HG02870 (cell line): ENCODE measurements around the gene DYSF.

Experiments
- ATAC-seq: cut with Tn5 transposase; IDR thresholded peaks from one replicate; pipeline ENCODE4 v1.9.1; 2021; ENCODE audit warnings: mild to moderate bottlenecking, moderate library complexity; ENCODE audit not compliant: unreplicated experiment

DYSF gene

GRCh38 chr2:71684226-71685072, 231.1 kb downstream of the DYSF start:
- ATAC-seq: no peak

GRCh38 chr2:71685073-71685848, 231.9 kb downstream of the DYSF start:
- no peak for ATAC-seq

GRCh38 chr2:71685941-71686611, 232.7 kb downstream of the DYSF start:
- no peak for ATAC-seq

- ATAC-seq: no peak
Observed at GRCh38 chr2:71686781-71687180, 233.4 kb downstream of the DYSF start.

- ATAC-seq: no peak
Observed at GRCh38 chr2:71687412-71687811, 234.1 kb downstream of the DYSF start.

- ATAC-seq: no peak
Observed at GRCh38 chr2:71688530-71688929, 235.2 kb downstream of the DYSF start.

- no peak for ATAC-seq
Observed at GRCh38 chr2:71689393-71689792, 236.0 kb downstream of the DYSF start.

GRCh38 chr2:71689968-71690834, 236.8 kb downstream of the DYSF start:
- no peak for ATAC-seq

- ATAC-seq: no peak
Observed at GRCh38 chr2:71690876-71691475, 237.6 kb downstream of the DYSF start.

- no peak for ATAC-seq
Observed at GRCh38 chr2:71691747-71692441, 238.5 kb downstream of the DYSF start.

GRCh38 chr2:71692621-71693277, 239.4 kb downstream of the DYSF start:
- no peak for ATAC-seq

- ATAC-seq: no peak
Observed at GRCh38 chr2:71693286-71694270, 240.2 kb downstream of the DYSF start.

GRCh38 chr2:71694501-71695234, 241.3 kb downstream of the DYSF start:
- ATAC-seq: no peak

GRCh38 chr2:71695235-71696120, 242.1 kb downstream of the DYSF start:
- no peak for ATAC-seq

- ATAC-seq: no peak
Observed at GRCh38 chr2:71696381-71696780, 243.0 kb downstream of the DYSF start.
